ENCODE data around the gene HAUS7. TPM values are rescaled to one million over a fixed set of nuclear protein-coding genes. Genes with fewer than 3 reads are reported as not detected.

HAUS7 gene
- polyA plus RNA-seq (2011; rRNA removed), result 26.8 and 38.4 TPM in 2 replicates
- polyA minus RNA-seq (2011; rRNA and poly(A)+ RNA removed), result 11.6 and 19.1 TPM in 2 replicates

GRCh38 chrX:153470411-153471363, at the start of gene HAUS7:
Gene HAUS7, minus strand, starts transcription at chrX:153470576. Its CDS starts 19 bp downstream, at chrX:153470557.
- TF ChIP-seq, protein P1, sequence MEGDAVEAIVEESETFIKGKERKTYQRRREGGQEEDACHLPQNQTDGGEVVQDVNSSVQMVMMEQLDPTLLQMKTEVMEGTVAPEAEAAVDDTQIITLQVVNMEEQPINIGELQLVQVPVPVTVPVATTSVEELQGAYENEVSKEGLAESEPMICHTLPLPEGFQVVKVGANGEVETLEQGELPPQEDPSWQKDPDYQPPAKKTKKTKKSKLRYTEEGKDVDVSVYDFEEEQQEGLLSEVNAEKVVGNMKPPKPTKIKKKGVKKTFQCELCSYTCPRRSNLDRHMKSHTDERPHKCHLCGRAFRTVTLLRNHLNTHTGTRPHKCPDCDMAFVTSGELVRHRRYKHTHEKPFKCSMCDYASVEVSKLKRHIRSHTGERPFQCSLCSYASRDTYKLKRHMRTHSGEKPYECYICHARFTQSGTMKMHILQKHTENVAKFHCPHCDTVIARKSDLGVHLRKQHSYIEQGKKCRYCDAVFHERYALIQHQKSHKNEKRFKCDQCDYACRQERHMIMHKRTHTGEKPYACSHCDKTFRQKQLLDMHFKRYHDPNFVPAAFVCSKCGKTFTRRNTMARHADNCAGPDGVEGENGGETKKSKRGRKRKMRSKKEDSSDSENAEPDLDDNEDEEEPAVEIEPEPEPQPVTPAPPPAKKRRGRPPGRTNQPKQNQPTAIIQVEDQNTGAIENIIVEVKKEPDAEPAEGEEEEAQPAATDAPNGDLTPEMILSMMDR (IDR thresholded peaks at IDR 0.05; ENCODE audit: insufficient read depth, low read depth, low read length), result peak; percentile 75
- CTCF ChIA-PET, result interaction anchor here (0.8 to 8.8 kb wide), 8 partner anchors 10 to 44 kb away, joined by 3 to 132 read pairs (median 8); partner anchors contain the start of gene BGN
- Histone ChIP-seq H3K4me3 (ENCODE audit: low read depth, low read length) (peak within 1 kb of the TSS; percentile 60), H3K27me3 (ENCODE audit: control insufficient read depth, insufficient read depth, low read length) (no peaks in the 10 kb centered on the region), H3K36me3 (ENCODE audit: control insufficient read depth, insufficient read depth, low read length) (no peaks in the 10 kb centered on the region)
- POLR2A ChIA-PET, result interaction anchor here (0.6 kb wide), 2 partner anchors 16 to 36 kb away, joined by 3 to 5 read pairs; no protein-coding TSS in a partner anchor
- no peak for DNase-seq (ENCODE audit: low read depth)

- TF ChIP-seq, protein P1 (IDR thresholded peaks at IDR 0.05; ENCODE audit: insufficient read depth, low read depth, low read length), result no peak
- H3K4me3 ChIP-seq (ENCODE audit: low read depth, low read length), result no peak overlapping the region
- H3K27me3 ChIP-seq (ENCODE audit: control insufficient read depth, insufficient read depth, low read length), result peaks cover 8% of the 10 kb centered on the region
- DNase-seq (ENCODE audit: low read depth), result no peak
- H3K36me3 ChIP-seq (ENCODE audit: control insufficient read depth, insufficient read depth, low read length), result no peaks in the 10 kb centered on the region
- ChIA-PET CTCF (interaction anchor here (0.6 to 0.9 kb wide), 2 partner anchors 125 to 487 kb away, joined by 3 read pairs; no protein-coding TSS in a partner anchor), POLR2A (no interaction called here)
Observed at GRCh38 chrX:153519569-153520286, 49.4 kb upstream of the HAUS7 start.

- DNase-seq (ENCODE audit: low read depth), result no peak
- H3K27me3 ChIP-seq (ENCODE audit: control insufficient read depth, insufficient read depth, low read length), result peaks cover 8% of the 10 kb centered on the region
- no peaks in the 10 kb centered on the region for H3K36me3 ChIP-seq (ENCODE audit: control insufficient read depth, insufficient read depth, low read length)
- CTCF ChIA-PET, result no interaction called here
- TF ChIP-seq, protein P1 (IDR thresholded peaks at IDR 0.05; ENCODE audit: insufficient read depth, low read depth, low read length), result no peak
- H3K4me3 ChIP-seq (ENCODE audit: low read depth, low read length), result no peak overlapping the region
- POLR2A ChIA-PET, result no interaction called here
Observed at GRCh38 chrX:153517946-153518834, 47.8 kb upstream of the HAUS7 start.

- TF ChIP-seq, protein P1 (IDR thresholded peaks at IDR 0.05; ENCODE audit: insufficient read depth, low read depth, low read length), result no peak
- CTCF ChIA-PET, result no interaction called here
Observed at GRCh38 chrX:153517423-153517822, 47.0 kb upstream of the HAUS7 start, which contains the start of gene ATP2B3. Gene ATP2B3, plus strand, starts transcription at chrX:153517642. Its CDS starts 18,606 bp downstream, at chrX:153536248.

More at GRCh38 chrX:153517423-153517822, 47.0 kb upstream of the HAUS7 start, which contains the start of gene ATP2B3:
- no peak for DNase-seq (ENCODE audit: low read depth)
- POLR2A ChIA-PET, result no interaction called here
- Histone ChIP-seq H3K36me3 (ENCODE audit: control insufficient read depth, insufficient read depth, low read length) (no peaks in the 10 kb centered on the region), H3K27me3 (ENCODE audit: control insufficient read depth, insufficient read depth, low read length) (peaks cover 8% of the 10 kb centered on the region), H3K4me3 (ENCODE audit: low read depth, low read length) (no peak within 1 kb of the TSS)

Measured in BJ (cell line).